ENCODE data around the gene ADAM19.
A peak's percentile ranks its signal among the peaks of the same experiment; 100 is the strongest.

Gene ADAM19

DNA sequence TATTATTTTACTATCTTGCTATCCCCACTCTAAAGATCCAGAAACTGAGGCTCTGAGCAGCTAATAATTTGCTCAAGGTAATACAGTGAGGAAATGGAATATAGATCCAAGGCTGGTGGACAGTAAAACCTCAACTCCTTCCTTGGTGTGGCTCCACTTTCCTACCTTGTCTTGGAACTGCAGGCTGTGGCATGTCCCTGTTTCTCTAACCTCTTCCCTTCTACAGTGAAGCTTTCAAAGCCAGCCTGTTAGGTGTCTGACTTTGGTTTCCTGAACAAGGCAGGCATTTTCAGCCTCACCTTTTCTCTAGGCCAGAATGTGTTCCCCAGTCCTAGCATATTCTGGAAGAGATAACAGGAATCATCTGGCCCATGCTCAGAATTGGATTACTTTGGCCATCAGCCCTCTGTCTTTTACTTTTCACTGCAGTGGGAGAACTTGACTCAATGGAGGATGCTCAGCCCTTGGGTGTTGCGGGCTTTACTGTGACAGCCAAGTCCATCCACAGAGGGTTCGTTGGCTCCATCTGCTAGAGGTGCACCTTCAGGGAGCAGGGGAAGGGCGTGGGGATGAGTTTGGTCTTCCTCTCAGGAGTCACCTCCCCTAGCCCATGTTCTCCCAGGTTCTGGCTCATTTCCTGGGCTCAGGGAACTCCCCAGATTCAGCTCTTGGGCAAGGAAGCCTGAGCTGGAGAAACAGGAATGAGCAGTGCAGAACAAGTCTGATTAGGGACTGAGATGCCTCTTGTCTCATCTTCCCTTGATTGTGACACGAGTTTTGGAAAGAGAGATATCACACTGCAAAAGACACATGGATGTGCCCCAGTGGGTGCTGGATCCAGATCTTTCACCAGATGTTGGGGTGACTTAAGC is 114.4 kb downstream of the ADAM19 start:
- Histone ChIP-seq H3K36me3 (ENCODE audit: insufficient read depth, low read length) (no peaks in the 10 kb centered on the region; the same call in 1 of the 2 replicates), H3K9me3 (ENCODE audit: control insufficient read depth, insufficient read depth, low read length) (no peaks in the 10 kb centered on the region), H3K9ac (ENCODE audit: low read depth, low read length) (no peak overlapping the region), H3K4me1 (ENCODE audit: insufficient read depth, low read length) (peaks cover 24% of the 10 kb centered on the region)

GRCh38 chr5:157459715-157460599 is 115.6 kb downstream of the ADAM19 start, which contains the start of gene NIPAL4:
TSS of gene NIPAL4 (plus strand) at chr5:157460213. CDS start at chr5:157460321, 108 bp downstream.
- peaks cover 24% of the 10 kb centered on the region for H3K4me1 ChIP-seq (ENCODE audit: insufficient read depth, low read length)
- peak within 1 kb of the TSS; percentile 67; the same call in 1 of the 2 replicates for H3K9ac ChIP-seq (ENCODE audit: low read depth, low read length)
- H3K9me3 ChIP-seq (ENCODE audit: control insufficient read depth, insufficient read depth, low read length) = no peaks in the 10 kb centered on the region
- no peaks in the 10 kb centered on the region; the same call in 1 of the 2 replicates for H3K36me3 ChIP-seq (ENCODE audit: insufficient read depth, low read length)

DNA sequence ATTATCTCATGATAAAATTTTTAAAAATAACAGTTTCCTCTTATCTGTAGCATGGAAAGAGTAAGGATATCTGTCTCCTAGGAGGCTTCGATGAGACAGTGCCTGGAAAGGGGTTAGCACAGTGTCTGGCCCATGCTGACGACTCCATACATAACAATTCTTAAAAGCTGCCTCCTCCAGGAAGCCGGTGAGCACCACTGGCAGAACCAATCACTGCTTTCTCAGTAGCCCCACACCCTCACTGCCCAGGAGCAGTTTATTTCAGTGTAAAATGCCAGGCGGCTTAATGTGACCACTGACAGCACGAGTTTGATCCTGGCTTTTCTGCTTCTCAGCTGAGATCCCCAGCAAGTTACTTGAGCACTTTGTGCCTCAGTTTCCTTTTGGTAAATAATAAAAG is 116.7 kb downstream of the ADAM19 start:
- Histone ChIP-seq H3K36me3 (ENCODE audit: insufficient read depth, low read length) (no peaks in the 10 kb centered on the region; the same call in 1 of the 2 replicates), H3K9me3 (ENCODE audit: control insufficient read depth, insufficient read depth, low read length) (no peaks in the 10 kb centered on the region), H3K9ac (ENCODE audit: low read depth, low read length) (no peak overlapping the region), H3K4me1 (ENCODE audit: insufficient read depth, low read length) (peaks cover 19% of the 10 kb centered on the region)

DNA sequence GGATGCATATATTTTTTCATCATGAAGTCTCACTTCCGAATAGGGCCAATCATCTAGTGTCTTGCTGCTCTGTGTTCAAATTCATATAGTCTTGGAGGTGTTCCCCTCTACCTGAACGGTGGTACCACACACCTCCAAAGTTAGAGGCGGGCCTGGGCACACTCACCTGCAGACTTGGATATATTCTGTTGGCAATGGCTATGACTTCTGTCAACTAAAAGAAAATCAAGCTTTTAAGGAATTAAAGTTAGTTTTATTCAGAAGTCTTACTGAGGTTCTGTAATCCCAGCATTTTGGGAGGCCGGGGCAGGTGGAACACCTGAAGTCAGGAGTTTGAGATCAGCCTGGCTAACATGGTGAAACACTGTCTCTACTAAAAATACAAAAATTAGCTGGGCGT is 118.2 kb downstream of the ADAM19 start:
- Histone ChIP-seq H3K36me3 (ENCODE audit: insufficient read depth, low read length) (no peaks in the 10 kb centered on the region), H3K4me1 (ENCODE audit: insufficient read depth, low read length) (peaks cover 14% of the 10 kb centered on the region), H3K9ac (ENCODE audit: low read depth, low read length) (no peak overlapping the region), H3K9me3 (ENCODE audit: control insufficient read depth, insufficient read depth, low read length) (no peaks in the 10 kb centered on the region)

DNA sequence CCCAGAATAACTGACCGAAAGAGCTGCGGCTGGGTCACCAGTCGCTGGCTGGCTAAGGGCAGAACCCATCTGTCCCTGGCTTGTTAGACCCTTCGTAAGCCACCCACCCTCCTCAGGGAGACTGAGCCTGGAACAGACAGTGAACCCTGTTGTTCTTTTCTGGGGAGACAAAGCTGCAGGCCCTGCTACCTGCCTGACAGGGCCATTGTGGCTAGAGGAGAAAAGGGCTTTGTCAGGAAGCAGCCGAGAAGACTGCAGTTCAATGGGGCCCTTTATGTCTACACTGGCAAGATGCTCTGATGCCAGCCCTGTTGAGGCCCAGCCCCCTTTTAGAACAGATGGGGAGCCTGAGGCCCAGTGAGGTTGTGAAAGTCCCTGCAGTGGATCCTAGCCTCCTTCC is 119.3 kb downstream of the ADAM19 start:
- no peak overlapping the region for H3K9ac ChIP-seq (ENCODE audit: low read depth, low read length)
- H3K36me3 ChIP-seq (ENCODE audit: insufficient read depth, low read length) = no peaks in the 10 kb centered on the region
- peaks cover 17% of the 10 kb centered on the region for H3K4me1 ChIP-seq (ENCODE audit: insufficient read depth, low read length)
- H3K9me3 ChIP-seq (ENCODE audit: control insufficient read depth, insufficient read depth, low read length) = no peaks in the 10 kb centered on the region

DNA sequence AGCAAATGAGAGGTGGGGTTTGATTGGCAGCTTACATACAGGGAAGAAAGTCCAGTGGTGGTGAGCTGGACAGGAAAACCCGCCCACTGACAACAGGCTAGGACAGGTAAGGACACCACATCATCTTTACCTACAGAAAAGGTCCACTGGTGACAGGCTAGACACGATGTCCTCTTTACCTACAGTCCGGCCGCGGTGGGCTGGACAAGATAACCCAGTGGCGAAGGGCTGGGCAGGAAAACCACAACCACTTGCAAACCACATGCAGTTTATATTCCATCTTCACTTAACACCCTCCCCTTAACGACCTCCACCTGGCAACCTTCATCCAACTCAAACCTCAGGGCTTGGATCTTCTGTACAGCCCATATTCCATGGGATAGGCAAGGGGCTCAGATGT is 120.5 kb downstream of the ADAM19 start:
- Histone ChIP-seq H3K9me3 (ENCODE audit: control insufficient read depth, insufficient read depth, low read length) (no peaks in the 10 kb centered on the region), H3K9ac (ENCODE audit: low read depth, low read length) (no peak overlapping the region), H3K36me3 (ENCODE audit: insufficient read depth, low read length) (no peaks in the 10 kb centered on the region), H3K4me1 (ENCODE audit: insufficient read depth, low read length) (peaks cover 17% of the 10 kb centered on the region)

- no peaks in the 10 kb centered on the region for H3K9me3 ChIP-seq (ENCODE audit: control insufficient read depth, insufficient read depth, low read length)
- H3K9ac ChIP-seq (ENCODE audit: low read depth, low read length) = no peak overlapping the region
- peaks cover 15% of the 10 kb centered on the region for H3K4me1 ChIP-seq (ENCODE audit: insufficient read depth, low read length)
- H3K36me3 ChIP-seq (ENCODE audit: insufficient read depth, low read length) = no peaks in the 10 kb centered on the region
These were observed 121.3 kb downstream of the ADAM19 start for GRCh38 chr5:157454273-157454672.

GRCh38 chr5:157451806-157452205 is 123.8 kb downstream of the ADAM19 start:
- Histone ChIP-seq H3K36me3 (ENCODE audit: insufficient read depth, low read length) (no peaks in the 10 kb centered on the region), H3K9ac (ENCODE audit: low read depth, low read length) (no peak overlapping the region), H3K4me1 (ENCODE audit: insufficient read depth, low read length) (0 out of 2 replicates have a peak, but pooled peaks cover 3% of the 10 kb centered on the region), H3K9me3 (ENCODE audit: control insufficient read depth, insufficient read depth, low read length) (no peaks in the 10 kb centered on the region)

DNA sequence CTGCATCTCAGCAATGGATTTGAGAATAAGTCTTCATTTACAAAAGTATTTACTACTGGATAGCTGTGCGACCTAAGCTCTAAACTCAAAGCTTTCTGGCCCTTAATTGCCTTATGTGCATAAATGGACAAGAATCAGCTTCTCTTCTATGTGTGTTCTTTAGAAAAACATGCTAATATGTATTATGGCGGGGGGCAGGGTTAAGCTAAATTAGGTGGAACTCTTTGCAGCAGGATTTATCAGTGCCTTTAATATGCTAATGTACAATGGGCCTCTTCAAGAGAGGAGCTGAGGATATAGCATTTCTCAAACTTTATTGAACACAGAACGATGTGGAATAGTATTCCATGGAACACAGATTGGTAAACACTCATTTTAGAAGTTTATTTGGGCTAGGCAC is 125.6 kb downstream of the ADAM19 start:
- no peaks in the 10 kb centered on the region for H3K9me3 ChIP-seq (ENCODE audit: control insufficient read depth, insufficient read depth, low read length)
- no peak overlapping the region for H3K9ac ChIP-seq (ENCODE audit: low read depth, low read length)
- H3K4me1 ChIP-seq (ENCODE audit: insufficient read depth, low read length) = 0 out of 2 replicates have a peak, but pooled peaks cover 3% of the 10 kb centered on the region
- no peaks in the 10 kb centered on the region for H3K36me3 ChIP-seq (ENCODE audit: insufficient read depth, low read length)

DNA sequence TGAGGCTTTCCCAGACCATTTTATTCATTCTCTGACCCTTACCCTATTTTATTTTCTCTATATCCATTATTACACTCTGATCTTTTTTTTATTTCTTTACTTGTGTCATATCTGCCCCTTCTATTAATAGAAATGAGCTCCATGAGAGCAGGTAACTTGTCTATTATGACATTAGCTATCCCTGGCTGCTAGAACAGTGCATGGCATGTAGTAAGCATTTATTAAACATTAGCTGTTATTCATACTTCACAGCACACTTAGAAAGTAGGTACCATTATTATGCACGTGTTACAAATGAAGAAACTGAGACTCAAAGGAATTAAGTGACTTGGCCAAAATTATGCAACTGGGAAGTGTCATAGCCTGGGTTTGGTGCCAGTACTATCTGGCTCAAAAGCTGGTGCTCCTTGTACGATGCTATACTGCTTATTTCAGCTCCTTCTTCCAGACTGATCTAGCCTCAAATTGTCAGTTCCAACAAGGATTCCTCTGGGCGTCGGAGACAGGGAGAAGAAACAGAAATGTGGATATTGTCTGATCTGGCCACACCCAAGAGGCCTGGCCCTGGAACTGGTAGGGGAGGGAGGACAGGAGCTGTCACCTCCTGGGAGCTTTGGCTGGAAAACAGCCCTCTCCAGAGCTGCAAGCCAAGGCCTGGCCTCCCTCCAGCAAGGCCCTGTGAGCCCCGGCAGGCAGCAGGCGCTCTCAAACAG is 126.4 kb downstream of the ADAM19 start:
- Histone ChIP-seq H3K4me1 (ENCODE audit: insufficient read depth, low read length) (0 out of 2 replicates have a peak, but pooled peaks cover 3% of the 10 kb centered on the region), H3K9me3 (ENCODE audit: control insufficient read depth, insufficient read depth, low read length) (no peaks in the 10 kb centered on the region), H3K9ac (ENCODE audit: low read depth, low read length) (no peak overlapping the region), H3K36me3 (ENCODE audit: insufficient read depth, low read length) (no peaks in the 10 kb centered on the region)

GRCh38 chr5:157447201-157447637 is 128.4 kb downstream of the ADAM19 start:
- H3K36me3 ChIP-seq (ENCODE audit: insufficient read depth, low read length) = no peaks in the 10 kb centered on the region
- H3K9me3 ChIP-seq (ENCODE audit: control insufficient read depth, insufficient read depth, low read length) = no peaks in the 10 kb centered on the region
- H3K4me1 ChIP-seq (ENCODE audit: insufficient read depth, low read length) = peaks cover 3% of the 10 kb centered on the region; the same call in 1 of the 2 replicates
- H3K9ac ChIP-seq (ENCODE audit: low read depth, low read length) = no peak overlapping the region

DNA sequence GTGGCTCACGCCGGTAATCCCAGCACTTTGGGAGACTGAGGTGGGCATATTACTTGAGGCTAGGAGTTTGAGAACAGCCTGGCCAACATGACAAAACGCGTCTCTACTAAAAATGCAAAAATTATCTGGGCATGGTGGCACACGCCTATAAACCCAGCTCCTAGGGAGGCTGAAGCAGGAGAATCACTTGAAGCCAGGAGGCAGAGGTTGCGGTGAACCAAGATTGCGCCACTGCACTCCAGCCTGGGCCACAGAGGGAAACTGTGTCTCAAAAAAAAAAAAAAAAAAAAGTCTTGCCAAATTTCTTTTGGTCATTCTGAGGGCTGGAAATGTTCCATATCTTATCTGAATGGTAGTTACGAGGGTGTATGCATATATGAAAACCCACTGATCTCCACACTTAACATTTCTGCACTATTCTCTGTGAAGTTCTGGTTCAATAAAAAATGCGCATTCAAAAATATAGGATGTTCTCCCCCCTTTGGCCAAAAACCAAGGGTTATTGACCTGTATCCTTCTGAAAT is 129.1 kb downstream of the ADAM19 start:
- no peaks in the 10 kb centered on the region; the same call in 1 of the 2 replicates for H3K4me1 ChIP-seq (ENCODE audit: insufficient read depth, low read length)
- H3K9me3 ChIP-seq (ENCODE audit: control insufficient read depth, insufficient read depth, low read length) = no peaks in the 10 kb centered on the region
- H3K36me3 ChIP-seq (ENCODE audit: insufficient read depth, low read length) = no peaks in the 10 kb centered on the region
- no peak overlapping the region for H3K9ac ChIP-seq (ENCODE audit: low read depth, low read length)

GRCh38 chr5:157445745-157446411 is 129.7 kb downstream of the ADAM19 start:
- Histone ChIP-seq H3K9me3 (ENCODE audit: control insufficient read depth, insufficient read depth, low read length) (0 out of 2 replicates have a peak, but pooled peaks cover 1% of the 10 kb centered on the region), H3K4me1 (ENCODE audit: insufficient read depth, low read length) (no peaks in the 10 kb centered on the region; the same call in 1 of the 2 replicates), H3K36me3 (ENCODE audit: insufficient read depth, low read length) (no peaks in the 10 kb centered on the region), H3K9ac (ENCODE audit: low read depth, low read length) (no peak overlapping the region)

Data from ES-I3 (cell line).